Fibroblast of skin of scalp (primary cell): Measurements from ENCODE around the gene FLT1.

ENCODE experiments used
- DNase-seq: peaks from one replicate; pipeline ENCODE4 v3.0.0-alpha.2; 2013

Gene FLT1

GRCh38 chr13:28423010-28423409, 71.9 kb downstream of the FLT1 start:
- DNase-seq: no peak

- DNase-seq: no peak
Measured at GRCh38 chr13:28421676-28422410, 73.1 kb downstream of the FLT1 start.

GRCh38 chr13:28420704-28421103, 74.2 kb downstream of the FLT1 start:
- DNase-seq: no peak

- DNase-seq: no peak
Measured at GRCh38 chr13:28415994-28416421, 78.9 kb downstream of the FLT1 start.

- no peak for DNase-seq
Measured at GRCh38 chr13:28413999-28414398, 80.9 kb downstream of the FLT1 start.

- no peak for DNase-seq
Measured at GRCh38 chr13:28412981-28413380, 81.9 kb downstream of the FLT1 start.

GRCh38 chr13:28411831-28412353, 83.0 kb downstream of the FLT1 start:
- DNase-seq: peak; percentile 22

GRCh38 chr13:28410096-28410495, 84.8 kb downstream of the FLT1 start:
- DNase-seq: no peak

- no peak for DNase-seq
Measured at GRCh38 chr13:28409648-28410047, 85.3 kb downstream of the FLT1 start.

GRCh38 chr13:28408863-28409262, 86.1 kb downstream of the FLT1 start:
- DNase-seq: no peak

- DNase-seq: no peak
Measured at GRCh38 chr13:28408235-28408848, 86.6 kb downstream of the FLT1 start.

GRCh38 chr13:28406733-28407266, 88.1 kb downstream of the FLT1 start:
- DNase-seq: no peak

- DNase-seq: no peak
Measured at GRCh38 chr13:28402057-28402381, 92.9 kb downstream of the FLT1 start.

GRCh38 chr13:28401303-28402056, 93.4 kb downstream of the FLT1 start:
- DNase-seq: peak; percentile 22

GRCh38 chr13:28396053-28396452, 98.9 kb downstream of the FLT1 start:
- no peak for DNase-seq

- DNase-seq: no peak
Measured at GRCh38 chr13:28394422-28394821, 100.5 kb downstream of the FLT1 start.

- no peak for DNase-seq
Measured at GRCh38 chr13:28392896-28393505, 101.9 kb downstream of the FLT1 start.

- no peak for DNase-seq
Measured at GRCh38 chr13:28392428-28392827, 102.5 kb downstream of the FLT1 start.

GRCh38 chr13:28387740-28388501, 107.0 kb downstream of the FLT1 start:
- DNase-seq: no peak

- DNase-seq: no peak
Measured at GRCh38 chr13:28385362-28385761, 109.6 kb downstream of the FLT1 start.

GRCh38 chr13:28384789-28385188, 110.1 kb downstream of the FLT1 start:
- DNase-seq: no peak

- no peak for DNase-seq
Measured at GRCh38 chr13:28380319-28380718, 114.6 kb downstream of the FLT1 start.
